HG03442 (cell line): ENCODE data around the gene AFF3.
"Not testable (repeated sequence)": the region's sequence is repeated elsewhere in the genome, so short reads cannot be mapped to it uniquely, and the experiment has no call there.

Experiments used
- ATAC-seq: cut with Tn5 transposase; IDR thresholded peaks from one replicate; pipeline ENCODE4 v1.9.1; 2021; ENCODE audit warnings: mild to moderate bottlenecking, moderate library complexity; ENCODE audit not compliant: unreplicated experiment

AFF3 gene

GRCh38 chr2:99940963-99941362 is 201.4 kb downstream of the AFF3 start:
- ATAC-seq, result no peak

GRCh38 chr2:99939135-99939534 is 203.3 kb downstream of the AFF3 start:
- ATAC-seq, result no peak

GRCh38 chr2:99938250-99938649 is 204.1 kb downstream of the AFF3 start:
- ATAC-seq, result no peak

- no peak for ATAC-seq
These were observed 206.3 kb downstream of the AFF3 start for GRCh38 chr2:99936065-99936464.

- no peak for ATAC-seq
These were observed 206.7 kb downstream of the AFF3 start for GRCh38 chr2:99935662-99936061.

GRCh38 chr2:99933894-99934650 is 208.3 kb downstream of the AFF3 start:
- no peak for ATAC-seq

- not testable (repeated sequence) for ATAC-seq
These were observed 208.9 kb downstream of the AFF3 start for GRCh38 chr2:99933491-99933890.

GRCh38 chr2:99928470-99929053 is 213.8 kb downstream of the AFF3 start:
- no peak for ATAC-seq

GRCh38 chr2:99927690-99928207 is 214.6 kb downstream of the AFF3 start:
- ATAC-seq, result not testable (repeated sequence)

- no peak for ATAC-seq
These were observed 215.4 kb downstream of the AFF3 start for GRCh38 chr2:99926986-99927385.

- no peak for ATAC-seq
These were observed 216.4 kb downstream of the AFF3 start for GRCh38 chr2:99925960-99926359.

GRCh38 chr2:99922664-99923063 is 219.7 kb downstream of the AFF3 start:
- ATAC-seq, result no peak

- no peak for ATAC-seq
These were observed 220.5 kb downstream of the AFF3 start for GRCh38 chr2:99921903-99922302.

GRCh38 chr2:99918389-99918788 is 224.0 kb downstream of the AFF3 start:
- ATAC-seq, result no peak

GRCh38 chr2:99915108-99915675 is 227.2 kb downstream of the AFF3 start:
- no peak for ATAC-seq

GRCh38 chr2:99911736-99912135 is 230.7 kb downstream of the AFF3 start:
- no peak for ATAC-seq

- ATAC-seq, result no peak
These were observed 231.5 kb downstream of the AFF3 start for GRCh38 chr2:99910902-99911301.

- no peak for ATAC-seq
These were observed 236.8 kb downstream of the AFF3 start for GRCh38 chr2:99905636-99906035.

GRCh38 chr2:99905025-99905424 is 237.4 kb downstream of the AFF3 start:
- no peak for ATAC-seq

GRCh38 chr2:99903981-99904380 is 238.4 kb downstream of the AFF3 start:
- no peak for ATAC-seq

- ATAC-seq, result no peak
These were observed 241.8 kb downstream of the AFF3 start for GRCh38 chr2:99900556-99900955.

- no peak for ATAC-seq
These were observed 242.5 kb downstream of the AFF3 start for GRCh38 chr2:99899882-99900281.
